Fibroblast of lung (primary cell): Measurements from ENCODE around the gene IRF2BPL. TPM values are rescaled to one million over a fixed set of nuclear protein-coding genes. Genes with fewer than 3 reads are reported as not detected.

Experiments used
- DNase-seq, 2 donors: peaks; one replicate each; pipeline versions ENCODE4 v3.0.0 to v3.0.0-alpha.2; 2010; ENCODE audit warnings: low read depth in 2 of 2
- H2AFZ ChIP-seq: 2 replicates; pipeline ENCODE4 v1.5.1; 2012; ENCODE audit warnings: low read length, control low read depth, inconsistent platforms
- H3K27ac ChIP-seq: 2 replicates; pipeline ENCODE4 v1.5.1; 2011; ENCODE audit warnings: low read length, control low read depth; ENCODE audit not compliant: insufficient read depth
- H3K27me3 ChIP-seq: 2 replicates; pipeline ENCODE4 v1.5.1; 2011; ENCODE audit warnings: mild to moderate bottlenecking, low read length; ENCODE audit not compliant: control insufficient read depth, insufficient read depth
- H3K36me3 ChIP-seq: 2 replicates; pipeline ENCODE4 v1.5.1; 2011; ENCODE audit warnings: low read length; ENCODE audit not compliant: control insufficient read depth, insufficient read depth
- H3K4me1 ChIP-seq: 2 replicates; pipeline ENCODE4 v1.5.1; 2011; ENCODE audit warnings: low read length; ENCODE audit not compliant: control insufficient read depth, insufficient read depth; ENCODE audit errors: extremely low read depth
- H3K4me2 ChIP-seq: 2 replicates; pipeline ENCODE4 v1.5.1; 2011; ENCODE audit warnings: low read length, control low read depth; ENCODE audit not compliant: insufficient read depth; ENCODE audit errors: extremely low read depth
- H3K4me3 ChIP-seq, 4 experiments: fragments of 200-600 bp in 1 of 4; sonication (generic) in 1 of 4; replicated peaks in 1 of 4; 2 replicates each; pipeline ENCODE4 v1.5.1; 2011 to 2016; ENCODE audit warnings: low read length in 4 of 4, low read depth in 3 of 4, mild to moderate bottlenecking in 3 of 4, control low read depth in 2 of 4, inconsistent platforms in 1 of 4, mixed read lengths in 1 of 4; ENCODE audit not compliant: insufficient read depth in 1 of 4; ENCODE audit errors: control extremely low read depth in 1 of 4
- H3K79me2 ChIP-seq: 2 replicates; pipeline ENCODE4 v1.5.1; 2012; ENCODE audit warnings: mild to moderate bottlenecking, low read length, inconsistent platforms; ENCODE audit not compliant: control insufficient read depth, insufficient read depth
- H3K9ac ChIP-seq: 2 replicates; pipeline ENCODE4 v1.5.1; 2011; ENCODE audit warnings: mild to moderate bottlenecking, low read length, control low read depth; ENCODE audit not compliant: insufficient read depth
- H3K9me3 ChIP-seq: 2 replicates; pipeline ENCODE4 v1.5.1; 2012; ENCODE audit warnings: low read depth, low read length; ENCODE audit not compliant: control insufficient read depth, insufficient read depth
- H4K20me1 ChIP-seq: 2 replicates; pipeline ENCODE4 v1.5.1; 2011; ENCODE audit warnings: low read length; ENCODE audit not compliant: control insufficient read depth, insufficient read depth; ENCODE audit errors: extremely low read depth
- EZH2 ChIP-seq: IDR thresholded peaks from 2 replicates; pipeline ENCODE4 v1.5.1; 2012; ENCODE audit warnings: low read length, control low read depth, mild to moderate bottlenecking; ENCODE audit errors: missing control alignments
- polyA plus RNA-seq, 2 donors: library from polyadenylated mRNA; depleted of rRNA in 1 of 2; stranded (reverse) in 1 of 2; unstranded in 1 of 2; fragments of >200 nt; gene quantifications; 2 replicates each; pipeline ENCODE4 v1.2.1, GENCODE V29; 2011 to 2012; ENCODE audit warnings: missing spikeins in 1 of 2
- total RNA-seq: library from RNA; depleted of rRNA; stranded (reverse); fragments of >200 nt; gene quantifications from 2 replicates; pipeline ENCODE4 v1.2.1, GENCODE V29; 2014
- TF ChIP-seq, protein P1 (sequence below), 2 donors: IDR thresholded peaks in 1 of 2; conservative IDR thresholded peaks in 1 of 2; 1 replicate in 1 of 2; 2 replicates in 1 of 2; pipeline ENCODE4 v1.5.1; 2011 to 2012; ENCODE audit warnings: low read length in 2 of 2, control low read depth in 1 of 2, inconsistent platforms in 1 of 2, low read depth in 1 of 2, mild to moderate bottlenecking in 1 of 2

IRF2BPL gene
- total and polyA plus RNA-seq, 2 donors (not counting 1 experiment from before 2014, with no cell fraction given), result 9.8 to 45.9 TPM

DNA sequence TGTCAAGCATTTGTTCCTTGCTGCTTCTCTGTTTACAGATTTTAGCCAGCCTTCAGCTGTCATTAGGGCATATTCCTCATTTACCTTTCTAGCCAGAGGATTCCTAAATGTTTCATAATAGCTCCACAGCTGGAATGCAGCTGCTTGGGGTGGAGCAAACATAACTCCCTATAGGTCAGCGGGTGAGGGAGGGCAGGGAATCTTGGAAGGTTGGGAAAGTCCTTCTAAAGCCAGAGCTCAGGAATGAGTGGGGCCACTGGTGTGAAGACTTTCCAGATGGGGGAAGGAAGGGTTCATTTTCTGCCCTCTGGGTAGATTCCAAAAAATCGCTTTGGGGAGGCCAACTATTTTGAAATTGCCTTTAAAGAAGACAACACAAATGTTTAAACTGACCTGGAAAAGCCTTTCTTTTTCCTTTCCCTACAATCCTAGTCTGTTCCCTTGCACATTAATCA is 16.3 kb upstream of the IRF2BPL start:
- H3K27ac ChIP-seq, result peak overlapping the region; percentile 98
- no peak overlapping the region for H3K9ac ChIP-seq
- H2AFZ ChIP-seq, result no peak overlapping the region
- H3K4me2 ChIP-seq, result peak overlapping the region; percentile 62
- peaks cover 45% of the 10 kb centered on the region for H3K4me1 ChIP-seq
- no peaks in the 10 kb centered on the region for H3K9me3 ChIP-seq
- H3K27me3 ChIP-seq, result no peaks in the 10 kb centered on the region
- H4K20me1 ChIP-seq, result no peaks in the 10 kb centered on the region
- DNase-seq, result peak in 1 of 2 donors; percentile 92
- no peaks in the 10 kb centered on the region for H3K36me3 ChIP-seq
- TF ChIP-seq, protein P1, sequence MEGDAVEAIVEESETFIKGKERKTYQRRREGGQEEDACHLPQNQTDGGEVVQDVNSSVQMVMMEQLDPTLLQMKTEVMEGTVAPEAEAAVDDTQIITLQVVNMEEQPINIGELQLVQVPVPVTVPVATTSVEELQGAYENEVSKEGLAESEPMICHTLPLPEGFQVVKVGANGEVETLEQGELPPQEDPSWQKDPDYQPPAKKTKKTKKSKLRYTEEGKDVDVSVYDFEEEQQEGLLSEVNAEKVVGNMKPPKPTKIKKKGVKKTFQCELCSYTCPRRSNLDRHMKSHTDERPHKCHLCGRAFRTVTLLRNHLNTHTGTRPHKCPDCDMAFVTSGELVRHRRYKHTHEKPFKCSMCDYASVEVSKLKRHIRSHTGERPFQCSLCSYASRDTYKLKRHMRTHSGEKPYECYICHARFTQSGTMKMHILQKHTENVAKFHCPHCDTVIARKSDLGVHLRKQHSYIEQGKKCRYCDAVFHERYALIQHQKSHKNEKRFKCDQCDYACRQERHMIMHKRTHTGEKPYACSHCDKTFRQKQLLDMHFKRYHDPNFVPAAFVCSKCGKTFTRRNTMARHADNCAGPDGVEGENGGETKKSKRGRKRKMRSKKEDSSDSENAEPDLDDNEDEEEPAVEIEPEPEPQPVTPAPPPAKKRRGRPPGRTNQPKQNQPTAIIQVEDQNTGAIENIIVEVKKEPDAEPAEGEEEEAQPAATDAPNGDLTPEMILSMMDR (conservative IDR thresholded peaks at IDR 0.05 in 1 of 2, IDR thresholded peaks at IDR 0.05 in 1 of 2; ENCODE audit: low read depth in 1 of 2, low read length in 2 of 2), result no peak
- no peak for TF ChIP-seq EZH2
- peak overlapping the region in 1 of 4 experiments; percentile 5 for H3K4me3 ChIP-seq
- H3K79me2 ChIP-seq, result no peaks in the 10 kb centered on the region

DNA sequence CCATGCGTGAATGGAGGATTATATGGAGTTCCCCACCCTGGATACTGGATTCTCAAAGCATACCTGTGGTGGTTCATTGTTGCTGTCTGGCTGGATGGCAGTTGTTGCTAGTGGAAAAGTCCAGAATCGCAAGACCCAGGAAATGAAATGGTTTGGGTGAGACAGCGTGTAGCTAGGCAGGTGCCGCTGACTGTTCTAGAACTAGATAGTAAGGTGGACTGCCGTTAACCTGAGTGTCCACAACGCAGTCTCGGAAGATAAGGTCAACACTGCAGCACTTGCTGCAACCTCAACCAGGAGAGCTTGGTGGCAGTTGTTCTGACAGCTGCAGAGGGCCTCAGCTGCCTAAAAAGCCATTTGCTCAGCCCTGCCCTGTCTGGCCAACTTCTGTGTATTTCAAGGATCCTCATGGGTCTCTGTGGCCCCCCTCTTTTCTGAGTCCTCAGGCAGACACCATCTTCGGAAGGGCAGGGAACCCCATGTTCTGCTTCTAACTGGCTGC is 15.5 kb upstream of the IRF2BPL start:
- Histone ChIP-seq H4K20me1 (no peaks in the 10 kb centered on the region), H3K27ac (peak overlapping the region; percentile 98), H3K79me2 (no peaks in the 10 kb centered on the region), H3K36me3 (no peaks in the 10 kb centered on the region), H3K4me1 (peaks cover 52% of the 10 kb centered on the region), H3K9me3 (no peaks in the 10 kb centered on the region), H2AFZ (no peak overlapping the region), H3K9ac (no peak overlapping the region), H3K27me3 (no peaks in the 10 kb centered on the region), H3K4me2 (no peak overlapping the region), H3K4me3 (no peak overlapping the region)
- peak in 1 of 2 donors; percentile 20 for DNase-seq
- TF ChIP-seq EZH2, result no peak
- TF ChIP-seq, protein P1 (conservative IDR thresholded peaks at IDR 0.05 in 1 of 2, IDR thresholded peaks at IDR 0.05 in 1 of 2; ENCODE audit: low read depth in 1 of 2, low read length in 2 of 2), result no peak

DNA sequence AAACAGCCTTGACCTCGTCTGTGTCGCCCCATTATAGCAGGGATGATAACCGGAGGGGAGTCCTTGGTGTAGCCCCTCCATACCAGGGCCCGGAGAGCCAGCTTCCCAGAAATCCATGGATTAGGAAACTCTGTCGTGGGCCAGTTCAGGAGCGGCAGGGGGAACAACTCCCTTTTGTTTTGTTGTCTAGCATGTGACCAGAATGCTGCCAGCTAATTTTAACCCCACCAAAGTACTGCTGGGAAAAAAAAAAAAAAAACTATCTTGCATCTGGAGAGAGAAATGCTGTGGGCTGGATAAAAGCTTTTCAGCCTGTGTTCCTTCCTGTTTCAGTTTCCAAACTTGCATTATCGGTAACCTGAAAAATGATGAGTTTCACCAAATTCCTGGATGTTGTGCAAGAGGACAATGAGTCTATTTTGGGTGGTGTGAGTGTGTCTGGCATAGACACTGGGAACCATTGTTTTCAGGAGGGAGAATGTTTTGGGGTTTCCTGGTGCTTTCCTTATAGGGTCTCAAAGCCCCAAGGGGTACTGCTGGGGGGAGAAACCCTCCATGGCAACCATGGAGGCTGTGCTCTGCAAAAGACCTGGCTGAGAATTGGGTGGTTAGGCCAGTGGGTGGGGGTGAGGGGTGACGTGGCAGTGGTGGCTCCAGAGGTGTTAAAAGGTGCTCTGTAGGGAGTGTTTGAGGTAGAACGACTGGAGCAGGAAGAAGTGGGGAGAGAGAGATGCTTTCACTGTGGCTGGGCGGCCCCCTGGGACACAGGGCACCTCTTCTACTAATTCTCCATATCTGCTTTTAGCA is 14.9 kb upstream of the IRF2BPL start:
- Histone ChIP-seq H3K9ac (peak overlapping the region; percentile 65), H3K79me2 (no peaks in the 10 kb centered on the region), H3K4me1 (peaks cover 52% of the 10 kb centered on the region), H3K27me3 (no peaks in the 10 kb centered on the region), H3K9me3 (no peaks in the 10 kb centered on the region), H3K4me3 (peak overlapping the region in 2 of 4 experiments; percentile 15 to 33), H3K36me3 (no peaks in the 10 kb centered on the region), H3K27ac (peak overlapping the region; percentile 98), H2AFZ (no peak overlapping the region), H4K20me1 (no peaks in the 10 kb centered on the region), H3K4me2 (peak overlapping the region; percentile 44)
- no peak for TF ChIP-seq EZH2
- TF ChIP-seq, protein P1 (conservative IDR thresholded peaks at IDR 0.05 in 1 of 2, IDR thresholded peaks at IDR 0.05 in 1 of 2; ENCODE audit: low read depth in 1 of 2, low read length in 2 of 2), result no peak
- DNase-seq, result peak; percentile 88 to 94
